H1 (cell line): ENCODE results near the gene SAP30. TPM values are rescaled to one million over a fixed set of nuclear protein-coding genes. Genes with fewer than 3 reads are reported as not detected.

Experiments
- CTCF ChIA-PET: fragments of 300-600 bp; sonication (Branson Sonifier 250); formaldehyde crosslinking; loops from one replicate; lab custom pipeline; 2021; ENCODE audit not compliant: partially characterized antibody; lab: Charles Lee
- POLR2A ChIA-PET: fragments of 300-600 bp; sonication (Branson Sonifier 250); formaldehyde crosslinking; loops from one replicate; lab custom pipeline; 2021; ENCODE audit warnings: inconsistent platforms; ENCODE audit not compliant: partially characterized antibody; lab: Charles Lee
- DNase-seq, 2 experiments: peaks; one replicate each; pipeline versions ENCODE4 v3.0.0 to v3.0.0-alpha.2; 2010 to 2022; ENCODE audit warnings: low spot score in 2 of 2, low read depth in 1 of 2, mixed read lengths in 1 of 2
- FAIRE-seq: peaks from 2 replicates; lab custom pipeline; 2011; peaks lifted over from hg19 to GRCh38; lab: Jason Lieb, UNC
- H2AFZ ChIP-seq: 2 replicates; pipeline ENCODE4 v1.8.1; 2012; ENCODE audit warnings: low read length, inconsistent platforms
- H2AK5ac ChIP-seq: 2 replicates; pipeline ENCODE4 v1.6.1; 2013; ENCODE audit warnings: low read depth, low read length
- H2BK120ac ChIP-seq: replicated peaks from 2 replicates; pipeline ENCODE3; 2013; ENCODE audit warnings: low read depth, low read length, inconsistent platforms
- H2BK12ac ChIP-seq: 2 replicates; pipeline ENCODE4 v1.6.1; 2013; ENCODE audit warnings: low read depth, low read length
- H2BK15ac ChIP-seq: 2 replicates; pipeline ENCODE4 v1.6.1; 2013; ENCODE audit warnings: low read length
- H2BK20ac ChIP-seq: 2 replicates; pipeline ENCODE4 v1.6.1; 2013; ENCODE audit warnings: low read length
- H2BK5ac ChIP-seq: 2 replicates; pipeline ENCODE4 v1.6.1; 2013; ENCODE audit warnings: low read depth, low read length
- H3K14ac ChIP-seq: 2 replicates; pipeline ENCODE4 v1.6.1; 2013; ENCODE audit warnings: inconsistent platforms; ENCODE audit not compliant: insufficient read length
- H3K18ac ChIP-seq: 2 replicates; pipeline ENCODE4 v1.6.1; 2013; ENCODE audit warnings: low read length; ENCODE audit errors: extremely low read depth
- H3K23ac ChIP-seq: 2 replicates; pipeline ENCODE4 v1.6.1; 2013; ENCODE audit warnings: inconsistent platforms; ENCODE audit not compliant: insufficient read length
- H3K23me2 ChIP-seq: 2 replicates; pipeline ENCODE4 v1.6.1; 2013; ENCODE audit warnings: low read depth, low read length
- H3K27ac ChIP-seq: 2 replicates; pipeline ENCODE4 v1.6.1; 2011; ENCODE audit warnings: low read depth, low read length, inconsistent platforms
- H3K27me3 ChIP-seq, 4 experiments: replicated peaks in 1 of 4; 1 replicate in 1 of 4; 2 replicates in 3 of 4; pipeline versions ENCODE4 v1.6.1 to v1.8.1; 2011 to 2013; ENCODE audit warnings: low read length in 3 of 4, mild to moderate bottlenecking in 3 of 4, inconsistent platforms in 2 of 4, mixed read lengths in 2 of 4, moderate library complexity in 1 of 4; ENCODE audit not compliant: control insufficient read depth in 3 of 4, insufficient read depth in 3 of 4; ENCODE audit errors: extremely low read depth in 1 of 4
- H3K36me3 ChIP-seq, 4 experiments: 2 replicates each; pipeline versions ENCODE4 v1.6.1 to v1.8.1; 2011 to 2013; ENCODE audit warnings: mild to moderate bottlenecking in 4 of 4, low read length in 3 of 4, moderate library complexity in 2 of 4, control low read depth in 1 of 4, inconsistent platforms in 1 of 4; ENCODE audit not compliant: insufficient read depth in 4 of 4, control insufficient read depth in 2 of 4
- H3K4ac ChIP-seq: replicated peaks from 2 replicates; pipeline ENCODE3; 2013; ENCODE audit warnings: low read length, low read depth, mixed read lengths, inconsistent platforms; ENCODE audit not compliant: insufficient read length
- H3K4me1 ChIP-seq, 4 experiments: replicated peaks in 1 of 4; 1 replicate in 1 of 4; 2 replicates in 3 of 4; pipeline versions ENCODE4 v1.6.1 to v1.8.1; 2011 to 2013; ENCODE audit warnings: low read length in 3 of 4, inconsistent platforms in 2 of 4, mixed read lengths in 1 of 4; ENCODE audit not compliant: insufficient read depth in 4 of 4, control insufficient read depth in 3 of 4
- H3K4me2 ChIP-seq, 2 experiments: 2 replicates each; pipeline versions ENCODE4 v1.6.1 to v1.8.1; 2011 to 2013; ENCODE audit warnings: low read depth in 2 of 2, low read length in 2 of 2, control low read depth in 1 of 2, inconsistent platforms in 1 of 2, mild to moderate bottlenecking in 1 of 2; ENCODE audit not compliant: insufficient read depth in 1 of 2
- H3K4me3 ChIP-seq, 4 experiments: fragments of 200-600, 300-600 bp in 1 of 4; sonication (generic), shearing (Covaris generic), sonication (Bioruptor Twin) in 1 of 4; 2 replicates each; pipeline versions ENCODE4 v1.5.1 to v1.8.1; 2011 to 2016; ENCODE audit warnings: low read length in 4 of 4, low read depth in 3 of 4, control low read depth in 2 of 4, inconsistent platforms in 2 of 4, mild to moderate bottlenecking in 2 of 4, mixed read lengths in 1 of 4, moderate library complexity in 1 of 4; ENCODE audit not compliant: insufficient read depth in 2 of 4; ENCODE audit errors: extremely low read depth in 1 of 4
- H3K56ac ChIP-seq: replicated peaks from 2 replicates; pipeline ENCODE3; 2013; ENCODE audit warnings: low read depth, mild to moderate bottlenecking, mixed read lengths, low read length, inconsistent platforms; ENCODE audit not compliant: insufficient read length
- H3K79me1 ChIP-seq: 2 replicates; pipeline ENCODE4 v1.6.1; 2013; ENCODE audit warnings: low read depth, low read length, control low read depth
- H3K79me2 ChIP-seq, 2 experiments: 2 replicates each; pipeline versions ENCODE4 v1.6.1 to v1.8.1; 2012 to 2013; ENCODE audit warnings: low read length in 2 of 2, mild to moderate bottlenecking in 2 of 2, inconsistent platforms in 1 of 2; ENCODE audit not compliant: insufficient read depth in 2 of 2, control insufficient read depth in 1 of 2
- H3K9ac ChIP-seq, 4 experiments: replicated peaks in 1 of 4; 1 replicate in 1 of 4; 2 replicates in 3 of 4; pipeline versions ENCODE4 v1.6.1 to v1.8.1; 2011 to 2013; ENCODE audit warnings: low read depth in 3 of 4, low read length in 3 of 4, control low read depth in 2 of 4, mild to moderate bottlenecking in 2 of 4, moderate library complexity in 2 of 4, inconsistent platforms in 1 of 4; ENCODE audit errors: extremely low read depth in 1 of 4
- H3K9me3 ChIP-seq, 2 experiments: 2 replicates each; pipeline versions ENCODE4 v1.6.1 to v1.8.1; 2012 to 2013; ENCODE audit warnings: mild to moderate bottlenecking in 2 of 2, moderate library complexity in 2 of 2, control low read depth in 1 of 2, inconsistent platforms in 1 of 2, low read depth in 1 of 2, low read length in 1 of 2, mixed read lengths in 1 of 2; ENCODE audit not compliant: insufficient read depth in 2 of 2
- H4K20me1 ChIP-seq, 2 experiments: replicated peaks in 1 of 2; 2 replicates each; pipeline versions ENCODE3 to v1.8.1; 2011 to 2013; ENCODE audit warnings: inconsistent platforms in 2 of 2, low read length in 2 of 2, mild to moderate bottlenecking in 1 of 2; ENCODE audit not compliant: insufficient read depth in 2 of 2, control insufficient read depth in 1 of 2
- H4K5ac ChIP-seq: 2 replicates; pipeline ENCODE4 v1.6.1; 2013; ENCODE audit warnings: low read length, low read depth, mixed read lengths, inconsistent platforms; ENCODE audit not compliant: insufficient read length
- H4K8ac ChIP-seq: 2 replicates; pipeline ENCODE4 v1.8.0; 2013; ENCODE audit warnings: mild to moderate bottlenecking, moderate library complexity, low read length, inconsistent platforms; ENCODE audit not compliant: insufficient read depth; ENCODE audit errors: extremely low read depth
- H4K91ac ChIP-seq: replicated peaks from 2 replicates; pipeline ENCODE3; 2013; ENCODE audit warnings: low read length, mixed read lengths, inconsistent platforms; ENCODE audit not compliant: insufficient read length
- ATF2 ChIP-seq: IDR thresholded peaks from 2 replicates; pipeline ENCODE4 v1.6.1; 2012; ENCODE audit warnings: low read length, inconsistent platforms
- BRCA1 ChIP-seq: IDR thresholded peaks from 2 replicates; pipeline ENCODE4 v1.6.1; 2012; ENCODE audit warnings: low read depth, low read length, improper control_type of control experiment
- CBX5 ChIP-seq: fragments of 300-800, 300-1000 bp; sonication (generic); IDR thresholded peaks from 2 replicates; pipeline ENCODE4 v1.7.1; 2016; ENCODE audit warnings: antibody characterized with exemption, low read length, low read depth
- CHD1 ChIP-seq: IDR thresholded peaks from 2 replicates; pipeline ENCODE4 v1.6.1; 2012; ENCODE audit warnings: low read depth, low read length, improper control_type of control experiment
- HDAC6 ChIP-seq: IDR thresholded peaks from one replicate; pipeline ENCODE4 v1.7.1; 2012; ENCODE audit warnings: low read depth, mild to moderate bottlenecking, inconsistent platforms, low read length, moderate library complexity
- KDM5A ChIP-seq: fragments of 200-600 bp; IDR thresholded peaks from 2 replicates; pipeline ENCODE4 v1.7.1; 2012; ENCODE audit warnings: mild to moderate bottlenecking, low read length, inconsistent platforms, mixed read lengths
- RAD21 ChIP-seq, 2 experiments: IDR thresholded peaks in 1 of 2; conservative IDR thresholded peaks in 1 of 2; 2 replicates each; pipeline ENCODE4 v1.6.1; 2011; ENCODE audit warnings: low read depth in 2 of 2, low read length in 2 of 2, improper control_type of control experiment in 1 of 2, inconsistent platforms in 1 of 2, mild to moderate bottlenecking in 1 of 2, moderate library complexity in 1 of 2
- RFX5 ChIP-seq: IDR thresholded peaks from 2 replicates; pipeline ENCODE4 v1.6.1; 2011; ENCODE audit warnings: low read depth, low read length, improper control_type of control experiment, borderline replicate concordance
- SP4 ChIP-seq: IDR thresholded peaks from 2 replicates; pipeline ENCODE4 v1.6.1; 2012; ENCODE audit warnings: low read length, inconsistent platforms
- TAF1 ChIP-seq: IDR thresholded peaks from 2 replicates; pipeline ENCODE4 v1.6.1; 2011; ENCODE audit warnings: mild to moderate bottlenecking, low read depth, low read length
- YY1 ChIP-seq: IDR thresholded peaks from 2 replicates; pipeline ENCODE4 v1.6.1; 2011; ENCODE audit warnings: low read depth, mild to moderate bottlenecking, low read length
- ZNF274 ChIP-seq: IDR thresholded peaks from 2 replicates; pipeline ENCODE4 v1.7.0; 2012; ENCODE audit warnings: low read length, borderline replicate concordance; ENCODE audit errors: extremely low read depth
- whole genome bisulfite sequencing, 2 experiments: shearing (Covaris generic) in 1 of 2; methylation state at CpG; one replicate each; pipeline versions ENCODE4 v1.1.6 to v1.1.7; 2013 to 2015; ENCODE audit warnings: low lambda C conversion rate in 2 of 2, mixed read lengths in 2 of 2, inconsistent platforms in 1 of 2, low coverage in 1 of 2, missing lambda C conversion rate in 1 of 2; ENCODE audit not compliant: insufficient replicate concordance in 2 of 2, insufficient coverage in 1 of 2, insufficient read length in 1 of 2; ENCODE audit errors: extremely low coverage in 1 of 2, missing lambda C conversion rate in 1 of 2; 5-methylcytosine and 5-hydroxymethylcytosine counted together
- polyA plus RNA-seq, 7 experiments: library from polyadenylated mRNA; depleted of rRNA in 3 of 7; stranded (reverse) in 5 of 7; unstranded in 2 of 7; fragments of >200 nt in 5 of 7; fragments of 200-250 nt in 2 of 7; gene quantifications; 1 replicate in 5 of 7; 2 replicates in 1 of 7; 4 replicates in 1 of 7; pipeline versions ENCODE4 v1.2.1 to v1.2.3, GENCODE V29; 2011 to 2013; ENCODE audit warnings: missing spikeins in 2 of 7, mixed read lengths in 2 of 7
- total RNA-seq: library from RNA; stranded (reverse); fragmentation: NEBNext Ultra II Directional; extraction: Animal tissue kit (Norgen Biotek cat#: 25700); gene quantifications from 2 replicates; pipeline ENCODE4 v1.2.1, GENCODE V29; 2021
- TF ChIP-seq, protein P1 (sequence below): IDR thresholded peaks from 2 replicates; pipeline ENCODE4 v1.6.1; 2012; ENCODE audit warnings: inconsistent platforms

Gene SAP30
- total and polyA plus RNA-seq, 2 of the 8 experiments (the other 6 are each of a cell fraction or from before 2014, with no cell fraction given), result 7.7 to 21.1 TPM

DNA sequence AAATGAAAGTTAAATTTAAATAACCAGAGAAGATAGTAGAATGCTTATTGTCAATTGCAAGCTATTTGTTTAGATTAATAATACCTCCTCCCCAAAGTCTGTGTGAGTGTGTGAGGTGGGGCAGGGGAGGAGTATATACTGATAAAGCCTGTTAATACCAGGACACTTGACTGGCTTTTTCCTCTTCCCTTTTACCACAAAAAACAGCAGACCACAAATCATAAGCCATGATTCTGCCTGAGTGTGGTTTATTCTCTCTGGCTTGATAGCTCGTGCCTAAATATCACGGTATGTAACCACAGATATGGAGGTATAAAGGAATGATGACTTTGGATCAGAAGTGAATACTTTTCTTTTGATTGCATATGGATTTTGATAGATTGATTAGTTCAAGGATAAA lies 50.0 kb downstream of the SAP30 start:
- no peak overlapping the region for H3K4me3 ChIP-seq
- no peak overlapping the region for H2BK5ac ChIP-seq
- H2BK15ac ChIP-seq, result no peak overlapping the region
- no peak overlapping the region for H3K4ac ChIP-seq
- peak overlapping the region in 1 of 4 experiments; percentile 34; a peak in 1 of 7 replicates for H3K9ac ChIP-seq
- no peaks in the 10 kb centered on the region for H3K9me3 ChIP-seq
- H2AK5ac ChIP-seq, result no peak overlapping the region
- no peak overlapping the region for H2AFZ ChIP-seq
- peaks cover 3% of the 10 kb centered on the region; the same call in 1 of the 2 replicates for H3K23me2 ChIP-seq
- H3K56ac ChIP-seq, result no peak overlapping the region
- H3K4me2 ChIP-seq, result no peak overlapping the region
- DNase-seq (no peak), FAIRE-seq (no peak)
- H3K18ac ChIP-seq, result no peak overlapping the region
- no peaks in the 10 kb centered on the region for H3K27me3 ChIP-seq
- H3K23ac ChIP-seq, result no peak overlapping the region
- peaks cover 0 to 3% of the 10 kb centered on the region in 2 experiments for H4K20me1 ChIP-seq
- H4K8ac ChIP-seq, result no peak overlapping the region
- no peak overlapping the region for H2BK20ac ChIP-seq
- H4K5ac ChIP-seq, result no peak overlapping the region
- no peak overlapping the region for H2BK12ac ChIP-seq
- WGBS, 2 experiments, result 89% methylated on average over 2 of the region's 2 CpGs; no CpG with 5 or more reads in 1 of the 2 experiments
- CTCF ChIA-PET, result interaction anchor here (0.6 to 4.5 kb wide), 66 partner anchors 9 to 1133 kb away, joined by 3 to 55 read pairs (median 5); partner anchors contain the start of gene SCRG1
- H3K79me2 ChIP-seq, result no peaks in the 10 kb centered on the region
- no peak overlapping the region for H2BK120ac ChIP-seq
- no peaks in the 10 kb centered on the region for H3K36me3 ChIP-seq
- no peaks in the 10 kb centered on the region for H3K79me1 ChIP-seq
- H3K4me1 ChIP-seq, result no peaks in the 10 kb centered on the region
- H4K91ac ChIP-seq, result no peak overlapping the region
- POLR2A ChIA-PET, result interaction anchor here (0.7 to 0.9 kb wide), 2 partner anchors 9 to 74 kb away, joined by 3 read pairs; no protein-coding TSS in a partner anchor
- H3K14ac ChIP-seq, result no peak overlapping the region
- H3K27ac ChIP-seq, result no peak overlapping the region
- no peak for TF ChIP-seq CHD1
- TF ChIP-seq HDAC6, result no peak
- no peak for TF ChIP-seq RFX5
- TF ChIP-seq SP4, result no peak
- TF ChIP-seq KDM5A, result no peak
- TF ChIP-seq, protein P1, sequence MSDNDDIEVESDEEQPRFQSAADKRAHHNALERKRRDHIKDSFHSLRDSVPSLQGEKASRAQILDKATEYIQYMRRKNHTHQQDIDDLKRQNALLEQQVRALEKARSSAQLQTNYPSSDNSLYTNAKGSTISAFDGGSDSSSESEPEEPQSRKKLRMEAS, result no peak
- TF ChIP-seq ZNF274, result no peak
- no peak for TF ChIP-seq YY1
- no peak for TF ChIP-seq ATF2
- TF ChIP-seq TAF1, result no peak
- no peak for TF ChIP-seq BRCA1
- TF ChIP-seq CBX5, result no peak
- no peak for TF ChIP-seq RAD21 (IDR thresholded peaks at IDR 0.05 in 1 of 2, conservative IDR thresholded peaks at IDR 0.05 in 1 of 2; ENCODE audit: low read depth in 2 of 2, low read length in 2 of 2)
